HepG2 (cell line): ENCODE results near the gene AGAP1.

Source experiments
- EZH2 ChIP-seq: conservative IDR thresholded peaks from 2 replicates; pipeline ENCODE4 v1.6.1; 2012; ENCODE audit warnings: mild to moderate bottlenecking, low read depth, low read length, moderate library complexity
- MYC ChIP-seq: sonication (generic); formaldehyde crosslinking; IDR thresholded peaks from 2 replicates; pipeline ENCODE4 v1.9.0; 2021; ENCODE audit warnings: missing genetic modification reagents, borderline replicate concordance
- NFATC3 ChIP-seq: sonication (generic); formaldehyde crosslinking; IDR thresholded peaks from 2 replicates; pipeline ENCODE4 v1.5.1; 2020; ENCODE audit warnings: mild to moderate bottlenecking, missing genetic modification reagents
- RAD51 ChIP-seq: fragments of 450-650 bp; IDR thresholded peaks from 2 replicates; pipeline ENCODE4 v1.6.1; 2016; ENCODE audit warnings: borderline replicate concordance
- ZFP37 ChIP-seq: sonication (generic); formaldehyde crosslinking; IDR thresholded peaks from 2 replicates; pipeline ENCODE4 v1.4.0; 2020; ENCODE audit warnings: missing genetic modification reagents, borderline replicate concordance

- no peak for TF ChIP-seq MYC (CRISPR knock-in tag)
- TF ChIP-seq ZFP37 (CRISPR knock-in tag) = no peak
- TF ChIP-seq RAD51 = no peak
- TF ChIP-seq NFATC3 = no peak
- TF ChIP-seq EZH2 = no peak
Observed at GRCh38 chr2:235900631-235901030, 406.8 kb downstream of the AGAP1 start.
